Measurements from ENCODE around the gene GRAP. TPM values are rescaled to one million over a fixed set of nuclear protein-coding genes. Genes with fewer than 3 reads are reported as not detected.
"Not testable (repeated sequence)": the region's sequence is repeated elsewhere in the genome, so short reads cannot be mapped to it uniquely, and the experiment has no call there.

Gene GRAP
- total RNA-seq (1 to 10 TPM in 6 of 7 donors, under 1 TPM in 1; 0.61 to 5.7 (median 2.5) TPM), polyA plus RNA-seq (1 to 10 TPM; 1.9 to 7.2 TPM)
- long read RNA-seq, donor 1, transcript GRAP-201 (5 exons, 2,651 nt), result major isoform, 5 of 6 reads
- long read RNA-seq, donor 1, partial matches to known transcripts, result 0 of 6 reads
- long read RNA-seq, donor 1, other reads (novel, unspliced or antisense), result 0 of 6 reads
- long read RNA-seq, donor 2, partial matches to known transcripts, result 0 of 3 reads
- long read RNA-seq, donor 2, other reads (novel, unspliced or antisense), result 0 of 3 reads
- long read RNA-seq, donor 3, partial matches to known transcripts, result 0 of 10 reads
- long read RNA-seq, donor 3, other reads (novel, unspliced or antisense), result 4 of 10 reads

GRCh38 chr17:19046782-19047375 is at the start of gene GRAP:
GRAP (minus strand) TSS chr17:19046957; CDS start chr17:19046926, 31 bp downstream.
- H3K27me3 ChIP-seq; H3K4me3 ChIP-seq; H3K36me3 ChIP-seq; H3K27ac ChIP-seq; DNase-seq; intact Hi-C loops (cut with DNase I); H3K4me1 ChIP-seq (ENCODE audit: insufficient read depth); H3K9me3 ChIP-seq: not testable (repeated sequence)
- WGBS, 3 donors, result no CpG with 5 or more reads among the region's 12 CpGs

- H3K27ac ChIP-seq; H3K36me3 ChIP-seq; H3K27me3 ChIP-seq; intact Hi-C loops (cut with DNase I); H3K9me3 ChIP-seq; H3K4me1 ChIP-seq (ENCODE audit: insufficient read depth); H3K4me3 ChIP-seq: not testable (repeated sequence)
- WGBS, 3 donors, result 96 to 98% (median 96%) methylated on average over 5 to 6 of the region's 15 CpGs
- DNase-seq, result peak in 3 of 5 donors; percentile 9 to 26 (median 13)
These were observed 47.1 kb upstream of the GRAP start for GRCh38 chr17:19093684-19094438.

- H3K27ac ChIP-seq; intact Hi-C loops (cut with DNase I); H3K4me3 ChIP-seq; H3K36me3 ChIP-seq; H3K9me3 ChIP-seq; H3K4me1 ChIP-seq (ENCODE audit: insufficient read depth); H3K27me3 ChIP-seq: not testable (repeated sequence)
- DNase-seq, result peak in 3 of 5 donors; percentile 20 to 46 (median 37)
- 38 to 60% (median 58%) methylated on average over 2 to 10 of the region's 15 CpGs for whole genome bisulfite sequencing, 3 donors
These were observed 46.3 kb upstream of the GRAP start for GRCh38 chr17:19092737-19093683.

- intact Hi-C loops (cut with DNase I); H3K4me3 ChIP-seq; H3K4me1 ChIP-seq (ENCODE audit: insufficient read depth); H3K27me3 ChIP-seq; H3K9me3 ChIP-seq; H3K27ac ChIP-seq; H3K36me3 ChIP-seq; DNase-seq: not testable (repeated sequence)
- no CpG with 5 or more reads among the region's 13 CpGs for WGBS, 3 donors
These were observed 43.5 kb upstream of the GRAP start for GRCh38 chr17:19090058-19090772.

- 0% methylated on average over 12 of the region's 77 CpGs; no CpG with 5 or more reads in 2 of the 3 donors for WGBS, 3 donors
- H3K4me3 ChIP-seq; intact Hi-C loops (cut with DNase I); H3K27ac ChIP-seq; H3K9me3 ChIP-seq; H3K4me1 ChIP-seq (ENCODE audit: insufficient read depth); H3K36me3 ChIP-seq; H3K27me3 ChIP-seq: not testable (repeated sequence)
- DNase-seq, result peak in 3 of 5 donors; percentile 11 to 64 (median 36)
These were observed 42.3 kb upstream of the GRAP start for GRCh38 chr17:19088804-19089685.

GRCh38 chr17:19077386-19077785 is 30.6 kb upstream of the GRAP start:
- H3K27ac ChIP-seq; H3K4me3 ChIP-seq; intact Hi-C loops (cut with DNase I); DNase-seq; H3K4me1 ChIP-seq (ENCODE audit: insufficient read depth); H3K9me3 ChIP-seq; H3K27me3 ChIP-seq; H3K36me3 ChIP-seq: not testable (repeated sequence)
- WGBS, 3 donors, result no CpG with 5 or more reads among the region's 3 CpGs

GRCh38 chr17:19076398-19077192 is 29.8 kb upstream of the GRAP start:
- H3K27me3 ChIP-seq, result not testable (repeated sequence)

GRCh38 chr17:19070318-19071168 is 23.8 kb upstream of the GRAP start:
- H3K36me3 ChIP-seq; intact Hi-C loops (cut with DNase I); H3K9me3 ChIP-seq; H3K4me1 ChIP-seq (ENCODE audit: insufficient read depth); H3K27me3 ChIP-seq; H3K27ac ChIP-seq; H3K4me3 ChIP-seq; DNase-seq: not testable (repeated sequence)
- WGBS, 3 donors, result no CpG with 5 or more reads among the region's 34 CpGs

More at GRCh38 chr17:19076398-19077192, 29.8 kb upstream of the GRAP start:
- H3K36me3 ChIP-seq; H3K9me3 ChIP-seq; intact Hi-C loops (cut with DNase I); H3K4me3 ChIP-seq; H3K4me1 ChIP-seq (ENCODE audit: insufficient read depth); H3K27ac ChIP-seq: not testable (repeated sequence)
- 26 to 56% (median 50%) methylated on average over 6 to 11 of the region's 31 CpGs for WGBS, 3 donors
- peak; percentile 23 to 46 (median 33) for DNase-seq

Data from ovary (tissue), 10 donors.